GM12873 (cell line): Measurements from ENCODE around the gene NUDT3.

Source experiments
- CTCF ChIP-seq: IDR thresholded peaks from 2 replicates; pipeline ENCODE4 v1.5.1; 2012; ENCODE audit warnings: low read depth, mild to moderate bottlenecking, moderate library complexity, low read length, control low read depth; ENCODE audit not compliant: insufficient read depth; ENCODE audit errors: missing control alignments

The NUDT3 gene

GRCh38 chr6:34391786-34392496, 528 bp downstream of the NUDT3 start:
- TF ChIP-seq CTCF: no peak

- no peak for TF ChIP-seq CTCF
Measured at GRCh38 chr6:34391473-34391785, 1.0 kb downstream of the NUDT3 start.

GRCh38 chr6:34390531-34391472, 1.7 kb downstream of the NUDT3 start:
- no peak for TF ChIP-seq CTCF

- TF ChIP-seq CTCF: no peak
Measured at GRCh38 chr6:34389034-34389433, 3.4 kb downstream of the NUDT3 start.

GRCh38 chr6:34388421-34388820, 4.0 kb downstream of the NUDT3 start:
- no peak for TF ChIP-seq CTCF

- TF ChIP-seq CTCF: no peak
Measured at GRCh38 chr6:34386316-34387137, 5.9 kb downstream of the NUDT3 start.

- TF ChIP-seq CTCF: no peak
Measured at GRCh38 chr6:34385793-34386195, 6.7 kb downstream of the NUDT3 start.
